ENCODE measurements around the gene CD300LG.

CD300LG gene

GRCh38 chr17:43832976-43833829 is 13.8 kb upstream of the CD300LG start, which contains the start of gene MPP3:
TSS of gene MPP3 (minus strand) at chr17:43833146. CDS start at chr17:43831906, 1,240 bp downstream.
- H3K9ac ChIP-seq (ENCODE audit: low read length), result no peak within 1 kb of the TSS
- H3K4me2 ChIP-seq (ENCODE audit: low read depth, low read length, poor library complexity, severe bottlenecking), result no peak within 1 kb of the TSS
- no peaks in the 10 kb centered on the region for H3K36me3 ChIP-seq (ENCODE audit: low read length)
- no peak within 1 kb of the TSS for H3K4me3 ChIP-seq (ENCODE audit: insufficient read depth, low read length, poor library complexity, severe bottlenecking)
- H3K27ac ChIP-seq (ENCODE audit: low read depth, low read length), result no peak within 1 kb of the TSS
- H3K27me3 ChIP-seq (ENCODE audit: low read length), result no peaks in the 10 kb centered on the region
- no peaks in the 10 kb centered on the region for H3K79me2 ChIP-seq (ENCODE audit: insufficient read depth, low read length)
- no peaks in the 10 kb centered on the region for H3F3A ChIP-seq (ENCODE audit: insufficient read depth)
- no peak within 1 kb of the TSS for H2AFZ ChIP-seq (ENCODE audit: low read depth, low read length, severe bottlenecking)
- TF ChIP-seq CTCF (IDR thresholded peaks at IDR 0.05; ENCODE audit: insufficient read depth, low read length, poor library complexity, severe bottlenecking), result no peak
- no peak for TF ChIP-seq EZH2phosphoT487 (conservative IDR thresholded peaks at IDR 0.05; ENCODE audit: low read length)
- no peaks in the 10 kb centered on the region for H3K9me3 ChIP-seq (ENCODE audit: insufficient read depth, low read length)
- H4K20me1 ChIP-seq (ENCODE audit: low read depth, low read length), result no peaks in the 10 kb centered on the region
- no peaks in the 10 kb centered on the region for H3K9me2 ChIP-seq (replicated peaks; ENCODE audit: insufficient read depth, low read length)

- Histone ChIP-seq H3K27me3 (ENCODE audit: low read length) (no peaks in the 10 kb centered on the region), H3K27ac (ENCODE audit: low read depth, low read length) (no peak overlapping the region), H3K4me2 (ENCODE audit: low read depth, low read length, poor library complexity, severe bottlenecking) (no peak overlapping the region), H2AFZ (ENCODE audit: low read depth, low read length, severe bottlenecking) (no peak overlapping the region), H3K4me3 (ENCODE audit: insufficient read depth, low read length, poor library complexity, severe bottlenecking) (no peak overlapping the region), H3K9ac (ENCODE audit: low read length) (no peak overlapping the region), H4K20me1 (ENCODE audit: low read depth, low read length) (no peaks in the 10 kb centered on the region), H3K9me3 (ENCODE audit: insufficient read depth, low read length) (no peaks in the 10 kb centered on the region), H3K9me2 (replicated peaks; ENCODE audit: insufficient read depth, low read length) (no peaks in the 10 kb centered on the region), H3K36me3 (ENCODE audit: low read length) (no peaks in the 10 kb centered on the region), H3F3A (ENCODE audit: insufficient read depth) (no peaks in the 10 kb centered on the region), H3K79me2 (ENCODE audit: insufficient read depth, low read length) (no peaks in the 10 kb centered on the region)
- TF ChIP-seq EZH2phosphoT487 (conservative IDR thresholded peaks at IDR 0.05; ENCODE audit: low read length) (no peak), CTCF (IDR thresholded peaks at IDR 0.05; ENCODE audit: insufficient read depth, low read length, poor library complexity, severe bottlenecking) (no peak)
Measured at GRCh38 chr17:43834106-43834505, 12.9 kb upstream of the CD300LG start.

- Histone ChIP-seq H3K27me3 (ENCODE audit: low read length) (no peaks in the 10 kb centered on the region), H3K36me3 (ENCODE audit: low read length) (no peaks in the 10 kb centered on the region), H3K9me2 (replicated peaks; ENCODE audit: insufficient read depth, low read length) (no peaks in the 10 kb centered on the region), H3F3A (ENCODE audit: insufficient read depth) (no peaks in the 10 kb centered on the region), H2AFZ (ENCODE audit: low read depth, low read length, severe bottlenecking) (no peak overlapping the region), H3K4me3 (ENCODE audit: insufficient read depth, low read length, poor library complexity, severe bottlenecking) (no peak overlapping the region), H3K4me2 (ENCODE audit: low read depth, low read length, poor library complexity, severe bottlenecking) (no peak overlapping the region), H4K20me1 (ENCODE audit: low read depth, low read length) (no peaks in the 10 kb centered on the region), H3K27ac (ENCODE audit: low read depth, low read length) (no peak overlapping the region), H3K79me2 (ENCODE audit: insufficient read depth, low read length) (no peaks in the 10 kb centered on the region), H3K9me3 (ENCODE audit: insufficient read depth, low read length) (no peaks in the 10 kb centered on the region), H3K9ac (ENCODE audit: low read length) (no peak overlapping the region)
- TF ChIP-seq CTCF (IDR thresholded peaks at IDR 0.05; ENCODE audit: insufficient read depth, low read length, poor library complexity, severe bottlenecking), result no peak
- TF ChIP-seq EZH2phosphoT487 (conservative IDR thresholded peaks at IDR 0.05; ENCODE audit: low read length), result no peak
Measured at GRCh38 chr17:43839670-43840108, 7.3 kb upstream of the CD300LG start.
